VCaP (cell line): Measurements from ENCODE around the gene PPP2R2C.

Experiments used
- H3K27ac ChIP-seq: fragments of 450-650 bp; 2 replicates; pipeline ENCODE4 v1.5.1; 2017
- CTCF ChIP-seq: fragments of 450-650 bp; conservative IDR thresholded peaks from 2 replicates; pipeline ENCODE4 v1.5.1; 2017; ENCODE audit warnings: mild to moderate bottlenecking, moderate library complexity

The PPP2R2C gene

GRCh38 chr4:6385288-6385687 lies 87.1 kb downstream of the PPP2R2C start:
- TF ChIP-seq CTCF: no peak
- no peak overlapping the region for H3K27ac ChIP-seq

- H3K27ac ChIP-seq: no peak overlapping the region
- TF ChIP-seq CTCF: no peak
Measured at GRCh38 chr4:6384541-6384940, 87.9 kb downstream of the PPP2R2C start.

GRCh38 chr4:6383929-6384328 lies 88.5 kb downstream of the PPP2R2C start:
- TF ChIP-seq CTCF: no peak
- H3K27ac ChIP-seq: no peak overlapping the region

GRCh38 chr4:6383009-6383404 lies 89.4 kb downstream of the PPP2R2C start:
- no peak for TF ChIP-seq CTCF
- no peak overlapping the region for H3K27ac ChIP-seq

GRCh38 chr4:6381571-6382123 lies 90.8 kb downstream of the PPP2R2C start:
- H3K27ac ChIP-seq: no peak overlapping the region
- no peak for TF ChIP-seq CTCF

GRCh38 chr4:6380746-6381410 lies 91.5 kb downstream of the PPP2R2C start:
- no peak overlapping the region for H3K27ac ChIP-seq
- TF ChIP-seq CTCF: no peak

- no peak for TF ChIP-seq CTCF
- H3K27ac ChIP-seq: no peak overlapping the region
Measured at GRCh38 chr4:6379767-6380745, 92.4 kb downstream of the PPP2R2C start.
